ENCODE results near the gene PSMB9.
A peak's percentile ranks its signal among the peaks of the same experiment; 100 is the strongest.
"Not testable (repeated sequence)": the region's sequence is repeated elsewhere in the genome, so short reads cannot be mapped to it uniquely, and the experiment has no call there.

The PSMB9 gene

GRCh38 chr6:32857156-32857891, 3.3 kb downstream of the PSMB9 start:
- FAIRE-seq (no peak), DNase-seq (ENCODE audit: insufficient read length, low spot score) (no peak)

- DNase-seq (ENCODE audit: insufficient read length, low spot score) = no peak
- FAIRE-seq = no peak
These were observed 4.2 kb downstream of the PSMB9 start for GRCh38 chr6:32858194-32858593.

GRCh38 chr6:32860674-32861073, 6.7 kb downstream of the PSMB9 start:
- DNase-seq (ENCODE audit: insufficient read length, low spot score) (no peak), FAIRE-seq (no peak)

- DNase-seq (ENCODE audit: insufficient read length, low spot score) (no peak), FAIRE-seq (no peak)
These were observed 8.7 kb downstream of the PSMB9 start for GRCh38 chr6:32862725-32863124.

- DNase-seq (ENCODE audit: insufficient read length, low spot score) (no peak), FAIRE-seq (peak; percentile 89)
These were observed 11.9 kb downstream of the PSMB9 start for GRCh38 chr6:32865724-32866443.

- no peak for FAIRE-seq
- no peak for DNase-seq (ENCODE audit: insufficient read length, low spot score)
These were observed 13.1 kb downstream of the PSMB9 start for GRCh38 chr6:32867022-32867477.

GRCh38 chr6:32867554-32868256, 13.7 kb downstream of the PSMB9 start:
- no peak for DNase-seq (ENCODE audit: insufficient read length, low spot score)
- FAIRE-seq = no peak

- FAIRE-seq (peak; percentile 96), DNase-seq (ENCODE audit: insufficient read length, low spot score) (no peak)
These were observed 14.3 kb downstream of the PSMB9 start for GRCh38 chr6:32868257-32868788.

- not testable (repeated sequence) for DNase-seq (ENCODE audit: insufficient read length, low spot score); FAIRE-seq
These were observed 20.0 kb downstream of the PSMB9 start for GRCh38 chr6:32873947-32874346.

- no peak for DNase-seq (ENCODE audit: insufficient read length, low spot score)
- FAIRE-seq = peak; percentile 49
These were observed 22.6 kb downstream of the PSMB9 start for GRCh38 chr6:32876603-32877002.

GRCh38 chr6:32879691-32880090, 25.7 kb downstream of the PSMB9 start:
- no peak for FAIRE-seq
- DNase-seq (ENCODE audit: insufficient read length, low spot score) = no peak

GRCh38 chr6:32880962-32881361, 27.0 kb downstream of the PSMB9 start:
- FAIRE-seq = peak; percentile 18
- DNase-seq (ENCODE audit: insufficient read length, low spot score) = not testable (repeated sequence)

GRCh38 chr6:32882879-32883250, 28.9 kb downstream of the PSMB9 start:
- DNase-seq (ENCODE audit: insufficient read length, low spot score) (no peak), FAIRE-seq (no peak)

- no peak for FAIRE-seq
- no peak for DNase-seq (ENCODE audit: insufficient read length, low spot score)
These were observed 29.8 kb downstream of the PSMB9 start for GRCh38 chr6:32883789-32884188.

- FAIRE-seq = peak; percentile 58
- peak; percentile 22 for DNase-seq (ENCODE audit: insufficient read length, low spot score)
These were observed 31.8 kb downstream of the PSMB9 start for GRCh38 chr6:32885698-32886286.

GRCh38 chr6:32886681-32887383, 32.8 kb downstream of the PSMB9 start:
- DNase-seq (ENCODE audit: insufficient read length, low spot score) = no peak
- no peak for FAIRE-seq

- DNase-seq (ENCODE audit: insufficient read length, low spot score) (no peak), FAIRE-seq (no peak)
These were observed 33.6 kb downstream of the PSMB9 start for GRCh38 chr6:32887616-32888015.

GRCh38 chr6:32888576-32888975, 34.6 kb downstream of the PSMB9 start:
- DNase-seq (ENCODE audit: insufficient read length, low spot score) (no peak), FAIRE-seq (no peak)

GRCh38 chr6:32889533-32889932, 35.5 kb downstream of the PSMB9 start:
- FAIRE-seq = no peak
- DNase-seq (ENCODE audit: insufficient read length, low spot score) = no peak

- DNase-seq (ENCODE audit: insufficient read length, low spot score) (no peak), FAIRE-seq (no peak)
These were observed 36.8 kb downstream of the PSMB9 start for GRCh38 chr6:32890831-32891230.

Data from GM19239 (cell line).